GM12891 (cell line): ENCODE results near the gene RBSN.

Source experiments
- PAX5 ChIP-seq: IDR thresholded peaks from 2 replicates; pipeline ENCODE4 v1.6.1; 2011; ENCODE audit warnings: low read length, moderate library complexity, mild to moderate bottlenecking; ENCODE audit not compliant: insufficient read depth, severe bottlenecking
- POLR2A ChIP-seq: IDR thresholded peaks from 2 replicates; pipeline ENCODE4 v1.6.1; 2011; ENCODE audit warnings: low read depth, low read length, control low read depth
- POLR2AphosphoS5 ChIP-seq: IDR thresholded peaks from 2 replicates; pipeline ENCODE4 v1.6.1; 2011; ENCODE audit warnings: low read depth, low read length, control low read depth
- POU2F2 ChIP-seq: IDR thresholded peaks from 2 replicates; pipeline ENCODE4 v1.6.1; 2011; ENCODE audit warnings: low read depth, mild to moderate bottlenecking, control low read depth, low read length, moderate library complexity
- SPI1 ChIP-seq: IDR thresholded peaks from 2 replicates; pipeline ENCODE4 v1.6.1; 2011; ENCODE audit warnings: low read depth, low read length, control low read depth
- TAF1 ChIP-seq: IDR thresholded peaks from 2 replicates; pipeline ENCODE4 v1.6.1; 2011; ENCODE audit warnings: low read depth, low read length, control low read depth

GRCh38 chr3:15063656-15064286, 35.2 kb downstream of the RBSN start:
- no peak for TF ChIP-seq POLR2A
- TF ChIP-seq POLR2AphosphoS5 = no peak
- no peak for TF ChIP-seq PAX5
- no peak for TF ChIP-seq POU2F2
- no peak for TF ChIP-seq TAF1
- no peak for TF ChIP-seq SPI1
